ENCODE measurements around the gene KCTD11. TPM values are rescaled to one million over a fixed set of nuclear protein-coding genes. Genes with fewer than 3 reads are reported as not detected.

The KCTD11 gene
- polyA plus RNA-seq, 1 donor (not counting 4 experiments of a cell fraction or from before 2014, with no cell fraction given), result 18.5 TPM

DNA sequence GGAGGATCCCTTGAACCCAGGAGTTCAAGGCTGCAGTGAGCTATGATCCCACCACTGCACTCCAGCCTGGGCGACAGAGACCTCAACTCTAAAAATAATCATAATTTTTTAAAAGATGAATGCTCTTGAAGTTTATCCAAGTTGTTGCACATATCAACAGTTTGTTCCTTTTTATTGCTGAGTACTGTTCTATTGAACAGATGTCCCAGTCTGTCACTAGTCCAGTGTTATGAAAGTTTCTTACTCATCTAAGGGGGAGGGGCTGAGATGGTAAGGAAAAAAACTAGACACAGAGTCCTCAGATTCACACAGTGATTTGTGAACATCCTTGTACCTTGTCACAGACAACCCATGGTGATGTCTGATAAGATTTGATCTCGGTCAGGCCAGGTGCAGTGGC, 11.8 kb upstream of the KCTD11 start:
- H3K27ac ChIP-seq (ENCODE audit: control insufficient read depth, insufficient read depth, low read length), result no peak overlapping the region
- no peak overlapping the region for H3K4me2 ChIP-seq (ENCODE audit: control insufficient read depth, extremely low read depth, insufficient read depth, low read depth, low read length)
- peaks cover 18% of the 10 kb centered on the region for H3K27me3 ChIP-seq (ENCODE audit: control insufficient read depth, extremely low read depth, insufficient read depth, low read length)
- no peaks in the 10 kb centered on the region for H3K4me1 ChIP-seq (ENCODE audit: control insufficient read depth, extremely low read depth, insufficient read depth, low read length)
- no peak overlapping the region for H3K9ac ChIP-seq (ENCODE audit: control insufficient read depth, extremely low read depth, insufficient read depth, low read length)
- DNase-seq (ENCODE audit: low read depth, low spot score) (no peak), FAIRE-seq (no peak)
- TF ChIP-seq EZH2 (IDR thresholded peaks at IDR 0.05; ENCODE audit: low read length), result no peak
- TF ChIP-seq, protein P1, sequence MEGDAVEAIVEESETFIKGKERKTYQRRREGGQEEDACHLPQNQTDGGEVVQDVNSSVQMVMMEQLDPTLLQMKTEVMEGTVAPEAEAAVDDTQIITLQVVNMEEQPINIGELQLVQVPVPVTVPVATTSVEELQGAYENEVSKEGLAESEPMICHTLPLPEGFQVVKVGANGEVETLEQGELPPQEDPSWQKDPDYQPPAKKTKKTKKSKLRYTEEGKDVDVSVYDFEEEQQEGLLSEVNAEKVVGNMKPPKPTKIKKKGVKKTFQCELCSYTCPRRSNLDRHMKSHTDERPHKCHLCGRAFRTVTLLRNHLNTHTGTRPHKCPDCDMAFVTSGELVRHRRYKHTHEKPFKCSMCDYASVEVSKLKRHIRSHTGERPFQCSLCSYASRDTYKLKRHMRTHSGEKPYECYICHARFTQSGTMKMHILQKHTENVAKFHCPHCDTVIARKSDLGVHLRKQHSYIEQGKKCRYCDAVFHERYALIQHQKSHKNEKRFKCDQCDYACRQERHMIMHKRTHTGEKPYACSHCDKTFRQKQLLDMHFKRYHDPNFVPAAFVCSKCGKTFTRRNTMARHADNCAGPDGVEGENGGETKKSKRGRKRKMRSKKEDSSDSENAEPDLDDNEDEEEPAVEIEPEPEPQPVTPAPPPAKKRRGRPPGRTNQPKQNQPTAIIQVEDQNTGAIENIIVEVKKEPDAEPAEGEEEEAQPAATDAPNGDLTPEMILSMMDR (optimal IDR thresholded peaks at IDR 0.05 in 1 of 3, IDR thresholded peaks at IDR 0.05 in 1 of 3, conservative IDR thresholded peaks at IDR 0.05 in 1 of 3; ENCODE audit: extremely low read depth in 1 of 3, insufficient read depth in 2 of 3, low read length in 3 of 3), result no peak
- H4K20me1 ChIP-seq (ENCODE audit: control insufficient read depth, extremely low read depth, insufficient read depth, low read length), result no peaks in the 10 kb centered on the region
- no peak overlapping the region for H2AFZ ChIP-seq (ENCODE audit: control insufficient read depth, low read length)
- H3K79me2 ChIP-seq (ENCODE audit: control insufficient read depth, insufficient read depth, low read length), result no peaks in the 10 kb centered on the region
- no peaks in the 10 kb centered on the region for H3K9me1 ChIP-seq (ENCODE audit: control insufficient read depth, extremely low read depth, insufficient read depth, low read length)
- no peaks in the 10 kb centered on the region for H3K36me3 ChIP-seq (ENCODE audit: control insufficient read depth in 2 of 2, extremely low read depth in 1 of 2, insufficient read depth in 2 of 2, low read length in 2 of 2)
- no peak overlapping the region for H3K4me3 ChIP-seq (ENCODE audit: control insufficient read depth in 2 of 3, extremely low read depth in 1 of 3, insufficient read depth in 2 of 3, low read depth in 1 of 3, low read length in 3 of 3)
- H3K9me3 ChIP-seq (ENCODE audit: control insufficient read depth, low read depth, low read length), result no peaks in the 10 kb centered on the region
- dilution Hi-C loops (cut with MboI; ENCODE audit: extremely low pct_ligation_motif_present, low sequenced_read_pairs), result no loop called here

DNA sequence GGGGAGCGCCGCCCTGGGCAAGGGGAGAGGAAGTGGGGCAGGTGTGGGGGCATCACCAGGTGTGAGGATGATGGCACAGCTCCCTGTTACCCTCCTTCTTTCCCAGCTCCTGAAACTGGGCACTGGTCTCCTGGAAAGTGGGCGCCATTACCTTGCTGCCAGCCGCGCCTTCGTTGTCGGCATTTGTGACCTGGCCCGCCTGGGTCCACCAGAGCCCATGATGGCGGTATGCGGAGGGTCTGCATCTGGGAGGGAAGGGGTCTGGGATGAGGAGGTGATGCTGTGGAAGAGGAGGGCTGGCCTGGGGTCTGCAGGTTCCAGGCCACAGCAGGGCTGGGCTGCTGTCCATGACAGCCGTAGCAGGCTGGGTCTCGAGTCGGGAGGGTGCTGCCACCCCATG, 10.1 kb upstream of the KCTD11 start:
- no peaks in the 10 kb centered on the region for H4K20me1 ChIP-seq (ENCODE audit: control insufficient read depth, extremely low read depth, insufficient read depth, low read length)
- TF ChIP-seq EZH2 (IDR thresholded peaks at IDR 0.05; ENCODE audit: low read length), result no peak
- TF ChIP-seq, protein P1 (optimal IDR thresholded peaks at IDR 0.05 in 1 of 3, IDR thresholded peaks at IDR 0.05 in 1 of 3, conservative IDR thresholded peaks at IDR 0.05 in 1 of 3; ENCODE audit: extremely low read depth in 1 of 3, insufficient read depth in 2 of 3, low read length in 3 of 3), result no peak
- dilution Hi-C loops (cut with MboI; ENCODE audit: extremely low pct_ligation_motif_present, low sequenced_read_pairs), result no loop called here
- no peak overlapping the region for H2AFZ ChIP-seq (ENCODE audit: control insufficient read depth, low read length)
- DNase-seq (ENCODE audit: low read depth, low spot score) (no peak), FAIRE-seq (no peak)
- H3K9ac ChIP-seq (ENCODE audit: control insufficient read depth, extremely low read depth, insufficient read depth, low read length), result no peak overlapping the region
- no peaks in the 10 kb centered on the region for H3K36me3 ChIP-seq (ENCODE audit: control insufficient read depth in 2 of 2, extremely low read depth in 1 of 2, insufficient read depth in 2 of 2, low read length in 2 of 2)
- no peaks in the 10 kb centered on the region for H3K79me2 ChIP-seq (ENCODE audit: control insufficient read depth, insufficient read depth, low read length)
- H3K4me3 ChIP-seq (ENCODE audit: control insufficient read depth in 2 of 3, extremely low read depth in 1 of 3, insufficient read depth in 2 of 3, low read depth in 1 of 3, low read length in 3 of 3), result no peak overlapping the region
- no peak overlapping the region for H3K4me2 ChIP-seq (ENCODE audit: control insufficient read depth, extremely low read depth, insufficient read depth, low read depth, low read length)
- no peaks in the 10 kb centered on the region for H3K4me1 ChIP-seq (ENCODE audit: control insufficient read depth, extremely low read depth, insufficient read depth, low read length)
- H3K9me1 ChIP-seq (ENCODE audit: control insufficient read depth, extremely low read depth, insufficient read depth, low read length), result no peaks in the 10 kb centered on the region
- H3K27ac ChIP-seq (ENCODE audit: control insufficient read depth, insufficient read depth, low read length), result no peak overlapping the region
- H3K27me3 ChIP-seq (ENCODE audit: control insufficient read depth, extremely low read depth, insufficient read depth, low read length), result peaks cover 18% of the 10 kb centered on the region
- H3K9me3 ChIP-seq (ENCODE audit: control insufficient read depth, low read depth, low read length), result no peaks in the 10 kb centered on the region

All from keratinocyte (primary cell).